ENCODE results near the gene CPNE8.

CPNE8 gene

DNA sequence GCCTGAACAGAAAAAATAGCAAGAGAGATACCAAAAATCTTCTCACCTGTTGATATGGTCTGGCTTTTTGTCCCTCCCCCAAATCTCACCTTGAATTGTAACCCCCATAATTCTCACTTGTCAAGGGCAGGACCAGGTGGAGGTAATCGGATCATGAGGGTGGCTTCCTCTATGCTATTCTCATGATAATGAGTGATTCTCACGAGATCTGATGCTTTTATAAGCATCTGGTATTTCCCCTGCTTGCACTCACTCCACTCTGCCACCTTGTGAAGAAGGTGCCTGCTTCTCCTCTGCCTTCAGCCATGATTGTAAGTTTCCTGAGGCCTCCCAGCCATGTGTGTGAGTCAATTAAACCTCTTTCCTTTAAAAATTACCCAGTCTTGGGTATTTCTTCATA is 291.2 kb downstream of the CPNE8 start:
- no peak for DNase-seq

GRCh38 chr12:38610808-38611350 is 294.5 kb downstream of the CPNE8 start:
- no peak for DNase-seq

DNA sequence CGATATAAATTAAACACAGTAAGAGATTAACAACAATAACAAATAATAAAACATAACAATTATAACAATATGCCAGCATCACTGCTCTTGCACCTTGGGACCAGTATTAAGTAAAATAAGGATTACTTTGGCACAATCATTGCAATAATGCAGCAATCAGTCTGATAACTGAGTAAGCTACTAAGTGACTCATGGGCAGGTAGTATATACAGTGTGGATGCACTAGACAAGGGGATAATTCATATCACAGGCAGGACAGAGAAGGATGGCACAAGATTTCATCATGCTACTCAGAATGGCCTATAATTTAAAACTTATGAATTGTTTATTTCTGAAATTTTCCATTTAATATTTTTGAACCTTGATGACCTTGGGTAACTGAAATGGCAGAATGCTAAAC is 298.1 kb downstream of the CPNE8 start:
- DNase-seq, result no peak
